NOMO-1 (cell line): ENCODE data around the gene CANT1.

Source experiments
- DNase-seq, 2 experiments: peaks; one replicate each; lab custom pipeline; 2025; ENCODE audit not compliant: unreplicated experiment in 2 of 2; lab: John Stamatoyannopoulos, UW

CANT1 gene

DNA sequence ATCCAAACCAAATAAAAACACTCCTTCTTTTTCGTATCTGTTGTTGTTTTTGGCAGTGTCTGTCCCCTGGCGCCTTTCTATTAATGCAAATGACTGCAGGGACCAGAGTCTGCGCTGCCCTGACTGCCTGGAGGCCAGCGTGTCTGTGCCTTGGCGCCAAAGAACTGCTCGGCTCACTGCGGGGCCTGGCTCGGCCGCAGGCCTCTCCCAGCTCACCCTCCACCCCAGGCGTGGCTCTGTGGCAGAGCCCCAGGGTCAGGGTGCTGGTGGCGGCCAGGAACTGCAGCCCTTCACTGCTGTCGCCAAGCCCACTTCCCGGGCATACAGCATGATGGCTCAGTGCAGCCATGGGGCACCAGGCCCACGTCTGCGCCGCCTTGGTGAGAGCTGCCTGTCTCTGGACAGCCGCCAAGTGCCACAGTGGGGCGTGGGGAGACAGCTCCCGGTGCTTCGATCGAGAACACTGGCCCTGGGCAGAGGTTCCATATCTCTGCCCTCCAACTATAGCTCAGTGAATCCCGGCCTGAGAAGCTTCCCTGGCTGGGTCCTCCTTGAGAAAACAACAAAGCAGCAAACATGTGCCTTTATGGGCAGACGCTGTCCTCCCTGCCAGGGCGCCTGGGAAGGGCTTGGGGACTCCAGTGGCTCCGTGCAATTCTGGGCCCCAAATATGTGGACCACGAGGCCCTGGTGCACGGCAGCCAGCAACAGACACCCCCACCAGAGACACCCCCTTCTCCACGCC lies 11.1 kb downstream of the CANT1 start:
- no peak for DNase-seq

DNA sequence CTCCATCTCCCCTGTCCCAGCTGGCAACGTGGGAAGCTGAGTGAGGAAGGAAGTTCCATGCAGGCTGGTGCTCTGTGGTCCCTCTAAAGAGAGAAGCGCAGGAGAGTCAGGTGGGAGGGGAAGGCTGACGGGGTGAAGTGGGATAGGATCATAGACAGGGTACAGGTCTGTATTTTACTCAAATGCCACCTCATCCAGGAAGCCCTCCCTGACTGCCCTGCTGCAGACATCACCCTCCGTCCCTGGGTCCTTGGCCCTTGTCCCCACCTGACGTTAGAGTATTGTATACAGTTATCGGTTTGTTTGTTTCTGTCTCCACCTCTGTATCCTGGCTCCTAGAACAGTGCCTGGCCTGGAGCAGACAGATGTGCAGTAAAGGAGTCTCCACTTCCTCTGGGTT lies 11.7 kb downstream of the CANT1 start:
- no peak for DNase-seq

DNA sequence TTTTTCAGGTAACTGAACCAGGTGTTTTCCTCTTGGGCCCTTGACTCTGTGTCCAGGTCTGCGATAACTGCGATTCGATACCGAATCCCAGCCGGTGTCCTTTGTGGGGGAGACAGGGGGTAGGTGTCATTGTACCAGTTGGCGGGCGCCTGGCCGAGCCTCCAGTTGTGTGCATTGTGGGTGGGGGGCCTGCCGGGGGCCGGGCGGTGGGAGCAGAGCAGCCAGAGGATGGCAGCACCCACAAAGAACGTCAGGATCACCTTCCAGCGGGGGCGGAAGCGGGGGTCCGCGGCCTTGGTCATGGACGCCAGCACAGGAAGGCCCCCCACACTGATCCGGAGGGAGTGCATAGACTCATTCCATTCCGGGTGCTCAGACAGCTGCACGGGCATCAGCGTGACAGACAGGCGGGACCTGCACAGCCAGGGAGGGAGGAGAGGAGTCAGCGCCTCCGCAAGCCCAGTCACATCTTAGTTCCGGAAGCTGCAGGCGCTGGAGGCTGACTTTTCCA lies 12.3 kb downstream of the CANT1 start:
- DNase-seq: no peak

DNA sequence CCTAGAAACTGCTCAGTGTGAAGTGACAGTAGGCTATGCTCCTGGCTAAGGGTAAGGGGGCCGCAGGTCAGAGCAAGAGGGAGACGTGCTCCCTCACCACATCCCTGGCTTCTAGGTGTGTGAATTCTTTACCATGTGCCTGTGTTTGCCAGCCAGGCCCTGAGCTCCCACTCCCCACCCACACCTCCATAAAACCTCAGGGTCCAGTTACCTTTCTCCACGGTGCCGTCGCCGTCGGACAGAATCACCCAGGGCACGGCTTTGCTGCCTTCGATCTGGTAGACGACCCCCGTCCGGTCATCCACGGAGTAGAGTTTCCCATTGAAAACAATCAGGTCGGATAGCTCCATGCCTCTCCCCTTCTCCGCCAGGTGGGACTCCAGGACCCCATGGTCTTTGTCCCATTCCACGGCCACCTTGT lies 12.8 kb downstream of the CANT1 start:
- no peak for DNase-seq

DNA sequence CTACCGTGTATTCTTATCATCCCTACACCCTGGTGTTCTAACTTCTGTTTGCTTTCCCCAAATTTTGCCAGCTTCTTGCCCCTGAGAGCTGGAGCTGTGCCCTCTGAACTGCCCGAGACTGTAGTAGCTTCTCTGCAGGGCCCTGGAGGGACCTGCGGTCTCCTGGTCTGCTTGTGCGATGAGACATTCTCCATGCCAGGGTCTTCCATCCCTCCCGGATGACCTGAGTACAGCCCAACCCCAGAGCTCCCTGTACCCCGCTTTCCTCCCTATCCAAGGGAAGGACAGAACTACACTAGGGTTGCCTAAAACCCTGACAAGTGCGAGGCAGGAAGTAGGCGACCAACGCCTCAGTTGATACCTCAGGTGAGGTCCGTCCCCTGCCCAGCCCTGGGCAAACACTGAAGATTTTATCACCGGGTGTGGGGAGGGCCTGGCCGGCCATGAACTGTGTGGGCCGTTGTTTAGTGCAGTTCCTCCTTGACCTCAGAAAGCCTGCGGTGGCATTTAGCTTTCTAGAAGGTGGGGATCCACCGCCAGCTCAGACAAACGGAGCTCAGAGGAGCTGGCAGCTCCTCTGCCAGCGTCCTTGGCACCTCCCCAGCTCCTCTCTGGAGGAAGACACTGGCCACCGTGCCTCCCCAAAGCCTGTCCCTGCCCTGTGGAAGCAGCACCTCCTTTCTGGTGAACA lies 13.7 kb downstream of the CANT1 start:
- DNase-seq: no peak

DNA sequence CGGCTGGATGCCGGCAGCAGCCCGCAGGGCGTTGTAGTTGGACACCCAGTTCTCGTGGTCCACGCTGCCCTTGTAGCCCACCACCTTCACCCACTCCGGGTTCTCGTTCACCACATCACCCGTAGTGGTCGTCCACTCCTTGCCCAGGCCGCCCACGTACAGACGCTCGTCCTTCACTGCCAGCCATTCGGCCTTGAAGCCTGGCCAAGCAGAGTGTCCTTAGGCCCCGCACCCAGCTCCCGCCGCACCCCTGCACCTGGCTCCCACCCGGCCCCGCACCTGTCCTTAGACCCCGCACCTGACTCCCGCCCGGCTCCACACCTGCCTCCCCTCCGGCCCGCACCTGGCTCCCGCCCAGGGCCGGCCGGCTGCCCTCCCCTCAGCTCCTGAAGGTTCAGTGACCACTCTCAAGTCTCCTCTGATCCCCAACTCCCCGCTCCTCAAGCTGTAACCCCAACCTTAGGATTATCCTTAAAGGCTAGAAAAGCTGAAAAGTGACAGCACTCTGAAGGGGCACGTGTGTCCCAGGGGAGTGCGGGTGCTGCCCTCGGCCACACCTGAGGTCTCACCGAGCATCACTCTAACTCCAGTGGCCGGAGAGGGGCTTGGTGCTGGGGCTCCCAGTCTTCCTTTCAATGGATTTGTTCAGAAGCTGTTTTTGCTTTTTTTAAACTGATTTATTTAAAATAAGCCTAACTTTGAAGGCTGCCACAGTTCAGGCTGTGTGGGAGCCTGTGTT lies 14.4 kb downstream of the CANT1 start:
- DNase-seq: no peak

DNA sequence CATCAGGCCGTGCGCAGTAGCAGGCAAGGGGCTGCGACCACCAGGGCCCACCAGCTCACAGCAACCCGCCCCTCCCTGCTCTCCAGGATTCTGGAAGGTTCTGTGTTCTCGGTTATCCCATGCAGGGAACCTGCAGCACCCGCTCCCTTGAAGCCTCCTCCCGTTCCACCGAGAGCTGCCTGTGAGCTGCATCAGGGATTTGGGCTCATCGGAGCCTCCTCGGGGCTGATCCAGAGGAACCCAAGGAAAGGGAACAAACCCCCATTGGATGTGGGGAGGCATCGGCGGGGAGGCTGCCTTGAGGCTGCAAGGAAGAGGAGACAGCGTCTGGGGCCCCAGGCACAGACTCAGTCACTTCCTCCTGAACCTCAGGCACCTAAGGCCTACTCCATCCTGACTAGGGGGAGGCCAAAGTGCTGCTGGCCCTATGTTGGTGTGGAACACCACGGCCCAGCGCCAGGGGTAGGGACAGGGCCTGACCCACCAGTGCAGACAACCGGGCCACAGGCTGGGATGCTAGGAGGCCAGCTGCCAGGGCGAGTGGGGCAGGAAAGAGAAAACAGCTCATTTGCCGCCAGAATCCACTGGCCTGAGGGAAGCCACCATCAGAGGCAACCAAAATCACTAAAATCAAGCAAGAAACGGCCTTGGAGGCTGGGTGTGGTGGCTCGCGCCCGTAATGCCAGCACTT lies 15.4 kb downstream of the CANT1 start:
- DNase-seq: no peak

DNA sequence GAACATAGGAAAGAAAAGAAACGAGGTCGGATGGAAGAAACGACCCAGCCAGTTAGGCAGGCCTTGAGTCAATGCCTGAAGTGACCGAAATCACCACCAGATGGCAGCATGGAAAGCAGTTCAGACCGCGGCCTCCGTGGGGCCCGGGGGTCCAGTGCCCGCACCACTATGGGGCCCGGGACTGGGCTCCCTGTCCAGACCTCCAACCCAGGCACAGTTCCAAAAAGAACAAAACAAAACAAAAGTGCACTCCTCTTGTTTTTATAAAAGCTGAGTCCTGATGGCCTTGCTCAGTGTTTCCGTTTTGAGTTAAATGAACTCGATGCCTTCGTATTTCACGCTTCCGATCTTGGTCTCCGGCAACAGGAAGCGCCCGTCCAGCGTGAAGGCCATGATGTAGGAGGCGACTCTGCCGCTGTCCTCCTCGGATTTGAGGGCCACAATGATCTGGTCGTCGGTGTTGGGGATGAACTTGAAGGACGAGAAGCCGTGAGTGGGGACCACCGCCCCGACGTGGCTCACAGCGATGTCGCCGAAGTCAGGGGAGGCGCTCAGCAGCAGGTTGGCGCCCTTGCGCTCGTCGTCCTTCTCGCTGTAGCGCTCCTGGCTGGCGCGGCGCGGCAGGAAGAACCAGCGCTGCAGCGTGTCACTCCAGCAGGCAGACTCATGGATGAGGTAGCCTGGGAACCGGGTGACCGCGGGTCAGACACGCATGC lies 16.2 kb downstream of the CANT1 start:
- no peak for DNase-seq

DNA sequence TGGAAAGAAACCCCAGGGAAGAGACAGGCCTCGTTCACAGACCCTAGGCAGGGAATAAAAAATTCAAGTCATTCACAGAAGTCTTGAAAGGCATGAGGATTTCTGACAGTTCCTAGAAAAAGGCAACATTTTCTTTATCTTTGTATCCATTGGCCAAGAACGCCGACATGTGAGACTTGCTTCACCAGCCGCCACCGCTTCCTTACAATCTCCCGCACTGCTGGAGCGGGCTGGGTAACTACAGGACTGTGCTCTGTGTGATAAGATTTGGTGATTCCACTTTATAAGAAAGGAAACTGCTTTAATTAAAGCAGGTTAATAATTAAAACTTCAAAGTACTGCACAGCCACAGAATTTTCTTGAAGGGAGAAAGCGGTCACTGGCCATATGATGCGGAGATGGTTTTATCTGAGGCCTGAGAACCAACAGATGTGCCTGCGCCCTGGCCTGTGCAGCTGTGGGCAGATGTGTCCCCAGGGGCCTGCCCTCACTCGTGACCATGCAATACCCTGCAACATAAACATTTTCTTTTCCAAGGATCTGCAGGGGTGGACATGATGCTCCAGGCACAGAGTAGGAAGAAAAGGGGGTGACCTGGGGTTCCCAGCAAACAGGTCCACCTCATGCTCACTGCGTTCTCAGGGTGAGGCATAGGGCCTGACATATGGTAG lies 16.9 kb downstream of the CANT1 start:
- no peak for DNase-seq

DNA sequence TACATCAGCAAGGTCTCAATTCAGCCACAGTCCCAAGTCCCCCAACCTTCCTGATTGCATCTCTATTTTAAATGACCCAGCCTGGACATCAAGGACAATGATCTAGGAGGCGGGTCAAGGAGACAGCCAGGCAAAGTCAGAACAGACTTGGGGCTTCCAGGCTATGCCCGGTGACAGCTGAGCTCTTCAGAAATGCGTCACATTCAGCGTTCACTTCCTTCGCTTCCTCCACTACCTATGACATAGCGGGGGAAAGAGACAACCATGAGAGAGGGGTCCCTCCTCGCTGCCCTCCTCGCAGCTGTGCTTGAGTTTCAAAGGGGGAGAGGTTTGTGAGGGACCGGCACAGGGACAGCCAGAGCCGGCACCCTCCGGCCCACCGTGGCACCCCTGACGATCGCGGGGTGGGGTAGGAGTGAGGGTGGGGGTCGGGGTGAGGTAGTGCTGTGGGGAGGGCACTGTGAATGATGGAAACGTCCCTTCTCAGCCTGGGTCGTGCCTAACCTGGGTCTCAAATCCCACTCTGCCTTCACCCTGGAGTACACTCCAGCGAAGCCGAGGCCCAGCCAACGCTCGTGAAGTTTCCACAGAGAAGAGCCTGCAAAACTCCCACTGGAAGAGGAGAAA lies 17.5 kb downstream of the CANT1 start:
- DNase-seq: no peak

DNA sequence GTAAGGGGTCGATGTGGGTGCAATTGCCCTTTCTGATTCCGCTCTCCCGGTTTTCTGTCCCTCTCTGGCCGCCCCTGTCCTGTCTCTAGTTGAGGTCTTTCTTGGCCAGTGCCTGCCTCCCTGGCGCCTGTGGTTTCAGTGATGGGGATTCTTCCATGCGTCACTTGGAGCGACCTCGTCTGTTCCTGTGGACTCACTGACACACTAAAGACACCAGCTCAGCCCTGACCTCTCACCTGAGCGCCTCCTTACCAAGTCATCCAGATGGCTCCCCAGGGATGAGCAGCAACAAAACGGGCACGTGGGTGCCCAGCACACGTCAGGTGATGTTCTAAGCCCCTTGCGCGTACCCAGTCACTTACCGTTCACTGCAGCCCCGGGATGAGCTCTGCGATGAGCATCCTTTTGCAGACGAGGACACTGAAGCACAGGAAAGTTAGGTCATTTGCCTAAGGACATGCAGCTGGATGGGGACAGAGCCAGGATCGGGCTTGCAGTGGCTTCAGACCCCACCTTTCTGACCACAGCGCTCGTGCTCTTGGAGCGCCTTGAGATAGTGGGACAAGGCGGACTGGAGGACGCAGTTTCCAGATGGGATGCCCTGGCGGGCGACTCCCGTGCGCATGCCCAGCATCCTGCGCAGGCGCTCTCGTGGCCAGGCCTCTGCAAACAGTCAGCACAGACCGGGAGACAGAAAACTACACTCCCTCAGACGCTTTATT lies 18.4 kb downstream of the CANT1 start:
- no peak for DNase-seq

DNA sequence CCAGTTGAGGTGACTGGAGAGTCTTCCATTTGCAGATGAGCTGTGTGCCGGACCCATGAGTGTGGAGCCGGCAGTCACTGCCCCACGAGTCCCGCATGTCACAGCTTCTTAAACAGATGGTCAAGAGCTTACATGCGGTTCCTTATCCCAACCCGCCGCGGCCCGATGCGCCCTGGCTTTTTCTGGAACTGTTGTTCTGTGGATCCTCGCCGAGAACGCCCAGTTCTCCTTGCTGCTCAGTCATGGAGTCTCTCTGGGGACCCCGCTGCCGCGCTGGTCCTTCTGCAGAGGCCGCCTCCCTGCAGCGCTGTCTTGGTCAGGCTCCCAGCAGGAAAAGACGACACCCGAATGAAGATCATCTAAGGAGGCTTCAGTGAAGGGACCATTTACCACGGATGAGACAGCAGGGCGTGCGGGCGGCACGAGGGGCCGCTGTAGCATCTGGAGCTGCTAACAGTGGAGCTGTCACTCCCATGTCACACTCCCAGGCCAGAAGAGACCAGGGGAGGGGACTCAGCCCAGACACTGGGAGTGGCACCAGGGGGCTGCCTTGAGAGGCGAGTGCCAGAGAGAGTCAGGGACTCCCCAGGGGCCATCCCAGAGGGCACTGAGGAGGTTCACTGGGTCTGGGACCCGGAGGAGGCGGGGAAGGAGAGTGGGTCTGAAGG lies 19.1 kb downstream of the CANT1 start:
- no peak for DNase-seq

DNA sequence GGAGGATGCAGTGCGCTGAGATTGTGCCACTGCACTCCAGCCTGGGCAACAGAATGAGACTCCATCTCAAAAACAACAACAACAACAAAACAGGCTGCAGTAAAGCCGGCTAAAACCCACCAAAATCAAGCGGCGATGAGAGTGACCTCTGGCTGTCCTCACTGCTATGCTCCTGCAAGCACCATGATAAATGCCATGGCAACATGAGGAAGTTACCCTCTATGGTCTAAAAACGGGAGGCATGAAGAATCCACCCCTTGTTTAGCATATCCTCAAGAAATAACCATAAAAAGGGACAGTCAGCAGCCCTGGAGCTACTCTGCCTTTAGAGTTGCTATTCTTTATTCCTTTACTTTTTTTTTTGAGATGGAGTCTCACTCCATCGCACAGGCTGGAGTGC lies 21.4 kb downstream of the CANT1 start:
- DNase-seq: no peak

DNA sequence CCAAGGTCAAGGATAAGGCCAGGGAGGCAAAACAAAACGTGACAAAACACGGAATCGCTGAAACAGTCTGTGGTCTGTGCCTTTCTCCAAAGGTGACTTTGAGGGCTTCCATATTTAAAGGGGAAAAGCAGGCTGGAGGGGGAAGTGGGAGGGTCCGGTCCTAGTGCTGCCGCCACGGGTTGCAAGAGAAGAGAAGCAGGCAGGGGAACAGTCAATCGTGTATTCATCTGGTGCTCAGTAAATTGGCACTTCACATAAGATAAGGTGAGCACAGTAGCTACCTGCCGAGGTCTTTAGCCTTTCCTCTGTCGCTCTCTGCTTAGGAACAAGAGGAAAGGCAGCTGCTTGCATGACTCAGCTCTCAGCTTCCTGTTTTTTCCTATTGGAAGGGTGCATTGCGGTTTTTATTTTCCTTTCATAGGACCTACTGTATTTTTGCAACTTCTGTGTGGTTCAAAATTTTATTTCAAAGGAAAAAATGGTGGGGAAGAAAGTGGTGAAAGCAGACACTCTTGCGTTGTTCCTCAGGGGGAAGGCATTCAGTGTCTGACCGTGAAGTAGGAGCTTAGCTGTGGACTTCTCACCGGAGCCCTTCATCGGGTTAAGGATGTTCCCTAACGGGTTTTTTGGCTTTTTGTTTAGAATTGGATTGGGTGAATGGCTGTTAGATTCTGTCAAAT lies 22.8 kb downstream of the CANT1 start:
- DNase-seq: peak; percentile 17 to 39

DNA sequence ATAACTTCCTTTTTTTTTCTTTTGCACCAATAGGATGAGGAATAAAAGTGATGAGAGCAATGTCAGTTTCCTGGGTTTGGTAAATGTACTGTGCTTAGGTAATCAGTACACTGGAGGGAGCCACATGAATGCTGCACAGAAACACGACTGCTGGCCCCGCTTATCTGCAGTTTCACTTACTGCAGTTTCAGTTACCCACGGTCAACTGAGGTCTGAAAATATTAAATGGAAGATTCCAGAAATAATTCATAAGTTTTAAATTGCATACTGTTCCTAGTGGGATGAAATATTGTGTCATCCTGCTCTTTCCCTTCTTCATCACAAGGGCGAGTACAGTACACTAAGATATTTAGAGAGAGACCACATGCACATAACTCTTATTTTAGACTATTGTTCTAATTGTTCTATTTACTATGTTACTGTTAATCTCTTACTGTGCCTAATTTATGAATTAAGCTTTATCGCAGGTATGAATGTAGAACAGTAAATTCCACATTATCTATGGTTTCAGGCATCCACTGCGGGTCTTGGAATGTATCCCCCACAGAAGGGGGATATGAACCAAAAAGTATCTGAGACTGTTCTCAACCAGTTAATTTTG lies 23.4 kb downstream of the CANT1 start:
- DNase-seq: peak; percentile 82 to 95

DNA sequence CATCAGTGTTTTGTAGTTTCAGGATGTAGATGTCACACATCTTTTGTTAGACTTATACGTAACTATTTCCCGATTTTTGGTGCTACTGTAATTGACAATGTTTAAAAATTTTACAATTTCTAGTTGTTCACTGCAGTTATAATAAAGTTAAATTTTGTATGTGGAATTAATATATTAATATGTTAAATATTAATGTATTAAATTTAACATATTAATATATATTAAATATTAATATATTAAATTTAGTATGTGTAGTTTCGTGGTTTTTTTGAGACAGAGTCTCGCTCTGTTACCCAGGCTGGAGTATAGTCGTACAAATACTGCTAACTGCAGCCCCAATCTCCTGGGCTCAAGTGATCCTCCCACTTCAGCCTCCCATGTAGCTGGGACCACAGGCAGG lies 24.2 kb downstream of the CANT1 start:
- DNase-seq: no peak
